Neutrophil (primary cell): Measurements from ENCODE around the gene HOXC10.

ENCODE experiments used
- H3K27ac ChIP-seq: fragments of 200-600 bp; sonication (generic); 2 replicates; pipeline ENCODE4 v1.5.1; 2016; ENCODE audit warnings: mild to moderate bottlenecking, moderate library complexity
- H3K27me3 ChIP-seq: fragments of 200-600 bp; sonication (generic); 2 replicates; pipeline ENCODE4 v1.6.0; 2016; ENCODE audit warnings: mild to moderate bottlenecking
- H3K36me3 ChIP-seq: fragments of 200-600 bp; sonication (generic); 2 replicates; pipeline ENCODE4 v1.5.1; 2017
- H3K4me1 ChIP-seq, 2 experiments: fragments of 200-600 bp in 1 of 2; sonication (generic) in 1 of 2; 1 replicate in 1 of 2; 2 replicates in 1 of 2; pipeline versions ENCODE4 v1.5.1 to v1.6.1; 2013 to 2016; ENCODE audit warnings: low read depth in 1 of 2, low read length in 1 of 2, mild to moderate bottlenecking in 1 of 2, moderate library complexity in 1 of 2; ENCODE audit not compliant: control insufficient read depth in 1 of 2, insufficient read depth in 1 of 2
- H3K4me3 ChIP-seq, 2 experiments: fragments of 200-600 bp in 1 of 2; sonication (generic) in 1 of 2; 1 replicate in 1 of 2; 2 replicates in 1 of 2; pipeline ENCODE4 v1.5.1; 2013 to 2016; ENCODE audit warnings: low read depth in 1 of 2, low read length in 1 of 2, mild to moderate bottlenecking in 1 of 2, moderate library complexity in 1 of 2
- H3K9me3 ChIP-seq: fragments of 200-600 bp; sonication (generic); 2 replicates; pipeline ENCODE4 v1.5.1; 2016
- CTCF ChIP-seq: fragments of 200-600 bp; sonication (generic); IDR thresholded peaks from 2 replicates; pipeline ENCODE4 v1.5.1; 2016; ENCODE audit warnings: antibody characterized with exemption

Gene HOXC10

GRCh38 chr12:53952871-53953734, 31.8 kb upstream of the HOXC10 start:
- no peak for TF ChIP-seq CTCF
- Histone ChIP-seq H3K4me1 (no peaks in the 10 kb centered on the region), H3K27ac (no peak overlapping the region), H3K4me3 (no peak overlapping the region), H3K27me3 (peaks cover 100% of the 10 kb centered on the region), H3K36me3 (no peaks in the 10 kb centered on the region), H3K9me3 (no peaks in the 10 kb centered on the region)

DNA sequence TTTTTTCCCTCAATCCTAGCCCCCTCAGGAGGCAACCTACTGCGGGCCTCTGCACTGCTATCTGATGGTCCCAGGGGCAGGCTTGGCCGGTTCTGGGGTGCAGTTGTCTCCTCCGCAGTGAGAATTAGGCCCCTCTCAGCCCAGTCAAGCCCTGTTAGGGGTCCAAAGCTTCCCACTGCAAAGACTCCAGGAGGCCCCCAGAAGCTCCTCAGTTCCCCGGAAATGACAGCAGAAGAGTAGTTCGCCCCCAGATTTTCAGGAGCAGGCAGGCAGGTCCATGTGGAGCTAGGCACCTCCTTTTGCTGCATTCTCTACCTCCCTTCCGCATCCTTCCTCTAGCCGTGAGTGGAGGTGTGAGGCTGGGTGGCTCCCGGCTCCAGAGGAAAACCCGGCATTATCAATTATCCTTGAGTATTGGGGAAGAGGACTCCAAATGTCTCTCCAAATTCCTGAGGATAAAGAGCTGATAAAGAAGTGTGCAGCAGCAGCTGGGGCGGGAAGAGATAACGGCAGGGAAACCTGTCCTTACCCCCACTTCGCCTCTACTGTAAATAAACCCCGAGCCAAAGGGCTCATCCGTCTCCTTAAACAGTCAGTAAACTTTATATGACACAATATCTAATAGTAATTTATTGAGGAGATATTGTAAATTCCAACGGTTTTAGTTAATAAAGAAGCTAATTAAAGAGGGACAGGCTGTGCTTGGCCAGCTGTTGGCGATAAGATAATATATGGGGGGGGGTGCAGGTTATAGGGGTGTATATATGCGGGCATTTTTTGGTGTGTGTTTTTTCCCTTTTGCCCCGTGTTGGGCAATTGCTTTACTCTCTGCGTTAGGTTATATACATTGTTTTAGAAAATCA, 30.9 kb upstream of the HOXC10 start:
- TF ChIP-seq CTCF: no peak
- Histone ChIP-seq H3K36me3 (no peaks in the 10 kb centered on the region), H3K4me3 (no peak overlapping the region), H3K4me1 (no peaks in the 10 kb centered on the region), H3K9me3 (no peaks in the 10 kb centered on the region), H3K27ac (no peak overlapping the region), H3K27me3 (peaks cover 100% of the 10 kb centered on the region)

GRCh38 chr12:53954694-53955035, 30.3 kb upstream of the HOXC10 start, which contains the start of gene HOXC12:
HOXC12 (plus strand) TSS chr12:53954903; CDS start chr12:53954930, 27 bp downstream.
- H3K36me3 ChIP-seq: no peaks in the 10 kb centered on the region
- no peaks in the 10 kb centered on the region for H3K4me1 ChIP-seq
- no peak for TF ChIP-seq CTCF
- peaks cover 100% of the 10 kb centered on the region for H3K27me3 ChIP-seq
- no peak within 1 kb of the TSS for H3K4me3 ChIP-seq
- H3K27ac ChIP-seq: no peak within 1 kb of the TSS
- no peaks in the 10 kb centered on the region for H3K9me3 ChIP-seq

DNA sequence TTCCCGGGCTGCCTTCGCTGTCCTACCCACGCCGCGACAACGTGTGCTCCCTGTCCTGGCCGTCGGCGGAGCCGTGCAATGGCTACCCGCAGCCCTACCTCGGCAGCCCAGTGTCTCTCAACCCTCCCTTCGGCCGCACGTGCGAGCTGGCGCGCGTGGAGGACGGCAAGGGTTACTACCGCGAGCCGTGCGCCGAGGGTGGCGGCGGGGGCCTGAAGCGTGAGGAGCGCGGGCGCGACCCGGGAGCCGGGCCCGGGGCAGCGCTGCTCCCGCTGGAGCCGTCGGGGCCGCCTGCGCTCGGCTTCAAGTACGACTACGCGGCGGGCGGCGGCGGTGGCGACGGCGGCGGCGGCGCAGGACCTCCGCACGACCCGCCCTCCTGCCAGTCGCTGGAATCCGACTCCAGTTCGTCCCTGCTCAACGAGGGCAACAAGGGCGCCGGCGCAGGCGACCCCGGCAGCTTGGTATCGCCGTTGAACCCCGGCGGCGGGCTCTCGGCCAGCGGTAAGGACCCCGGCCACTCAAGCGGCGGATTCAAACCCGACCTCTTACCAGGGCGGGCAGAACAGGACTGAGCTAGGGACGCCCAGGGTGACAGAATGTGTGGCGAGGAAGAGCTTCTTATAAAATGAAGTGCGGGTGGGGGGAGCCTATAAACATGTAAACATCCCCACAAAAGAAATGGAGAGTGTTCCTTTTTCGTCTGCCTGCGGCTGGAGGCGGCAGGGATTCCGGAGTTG, 29.7 kb upstream of the HOXC10 start:
- H3K4me3 ChIP-seq: no peak overlapping the region
- peaks cover 100% of the 10 kb centered on the region for H3K27me3 ChIP-seq
- no peak for TF ChIP-seq CTCF
- no peaks in the 10 kb centered on the region for H3K9me3 ChIP-seq
- no peaks in the 10 kb centered on the region for H3K4me1 ChIP-seq
- no peak overlapping the region for H3K27ac ChIP-seq
- no peaks in the 10 kb centered on the region for H3K36me3 ChIP-seq

DNA sequence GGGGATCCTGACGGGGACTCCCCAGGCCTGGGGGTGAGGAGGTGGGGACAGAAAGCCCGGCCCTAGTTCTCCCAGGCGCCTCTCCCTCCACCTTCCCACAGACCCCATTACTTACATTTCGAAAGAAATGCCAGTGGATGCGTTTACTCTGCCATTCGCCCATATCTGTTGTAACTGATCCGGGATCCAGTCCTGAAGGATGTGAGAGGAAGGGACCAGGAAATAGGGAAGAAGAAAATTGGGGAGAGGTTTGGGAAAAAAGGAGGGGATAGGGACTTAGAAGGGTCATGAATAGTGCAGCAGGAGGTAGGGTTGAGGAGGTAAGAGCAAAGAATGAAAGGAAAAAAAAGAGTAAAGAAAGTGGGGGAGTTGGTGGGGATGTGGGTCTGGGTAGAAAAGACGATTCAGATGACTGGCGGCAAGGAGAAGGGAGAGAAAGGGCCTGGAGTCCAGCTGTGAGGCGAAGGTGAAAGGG, 29.1 kb upstream of the HOXC10 start:
- Histone ChIP-seq H3K4me1 (no peaks in the 10 kb centered on the region), H3K4me3 (no peak overlapping the region), H3K36me3 (no peaks in the 10 kb centered on the region), H3K27me3 (peaks cover 100% of the 10 kb centered on the region), H3K27ac (no peak overlapping the region), H3K9me3 (no peaks in the 10 kb centered on the region)
- TF ChIP-seq CTCF: no peak
